ENCODE results near the gene ICAM3.
A peak's percentile ranks its signal among the peaks of the same experiment; 100 is the strongest.

ICAM3 gene

DNA sequence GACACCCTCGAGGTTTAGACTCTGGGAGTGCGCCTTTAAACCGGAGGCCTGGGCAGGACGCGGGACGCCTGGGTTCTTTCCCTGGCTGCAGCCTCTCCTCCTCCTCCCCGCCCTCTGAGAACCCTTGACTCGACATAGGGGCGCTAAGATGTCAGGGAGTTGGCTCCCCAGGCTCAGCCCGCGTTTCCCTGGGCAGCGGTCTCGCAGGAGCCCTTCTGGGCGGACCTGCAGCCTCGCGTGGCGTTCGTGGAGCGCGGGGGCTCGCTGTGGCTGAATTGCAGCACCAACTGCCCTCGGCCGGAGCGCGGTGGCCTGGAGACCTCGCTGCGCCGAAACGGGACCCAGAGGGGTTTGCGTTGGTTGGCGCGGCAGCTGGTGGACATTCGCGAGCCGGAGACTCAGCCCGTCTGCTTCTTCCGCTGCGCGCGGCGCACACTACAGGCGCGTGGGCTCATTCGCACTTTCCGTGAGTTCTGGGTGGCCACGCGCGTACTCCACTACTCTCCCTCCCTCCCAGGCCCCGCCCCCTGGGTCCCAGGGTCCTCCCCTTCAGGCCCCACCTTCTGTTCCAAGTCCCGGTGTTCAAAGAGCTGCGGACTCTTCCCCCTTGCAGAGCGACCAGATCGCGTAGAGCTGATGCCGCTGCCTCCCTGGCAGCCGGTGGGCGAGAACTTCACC, 48.4 kb downstream of the ICAM3 start:
- peak; percentile 43 for DNase-seq

DNA sequence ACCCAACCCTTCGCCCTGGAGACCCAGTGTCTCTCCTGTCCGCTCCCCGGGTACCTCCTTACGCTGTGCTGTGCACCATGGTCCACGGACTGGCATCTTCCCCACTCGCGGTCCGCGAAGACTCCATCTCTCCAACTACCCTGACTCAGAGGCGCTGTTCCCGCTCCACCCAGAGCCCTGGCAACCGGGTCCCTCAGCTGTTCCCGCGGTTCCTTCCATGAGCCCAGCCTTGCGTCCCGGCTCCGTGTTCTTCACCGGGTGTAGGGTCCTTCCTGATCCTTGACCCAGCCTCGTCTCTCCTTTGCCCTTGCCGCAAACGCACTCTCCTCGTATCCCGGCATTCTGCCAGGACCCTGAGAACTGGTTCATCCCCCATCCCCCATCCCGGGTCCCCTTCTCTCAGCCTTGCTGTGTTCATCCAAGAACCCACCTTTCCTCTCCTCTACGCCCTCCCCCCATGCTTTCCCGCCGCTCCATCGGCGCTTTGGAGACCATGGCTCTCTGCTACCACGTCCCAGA, 49.0 kb downstream of the ICAM3 start:
- DNase-seq: no peak

DNA sequence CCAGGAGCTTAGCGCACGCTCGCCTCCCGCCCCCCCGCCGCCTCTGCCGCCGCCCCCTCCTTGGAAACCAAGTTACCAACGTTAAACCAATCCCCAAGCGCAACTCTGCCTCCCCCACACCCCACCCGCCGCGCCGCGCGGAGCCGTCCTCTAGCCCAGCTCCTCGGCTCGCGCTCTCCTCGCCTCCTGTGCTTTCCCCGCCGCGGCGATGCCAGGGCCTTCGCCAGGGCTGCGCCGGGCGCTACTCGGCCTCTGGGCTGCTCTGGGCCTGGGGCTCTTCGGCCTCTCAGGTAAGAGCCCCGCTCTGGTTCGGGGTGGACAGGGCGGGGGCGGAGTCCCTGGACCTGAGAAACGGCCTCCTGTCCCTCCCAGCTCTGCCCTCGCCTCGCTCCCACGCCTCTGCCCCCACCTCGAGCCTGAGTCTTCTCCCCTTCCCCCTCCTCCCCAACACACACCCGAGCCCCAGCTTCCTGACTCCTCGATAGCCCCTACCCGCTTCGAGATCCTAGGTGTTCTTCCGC, 49.5 kb downstream of the ICAM3 start, which contains the start of gene ICAM5:
TSS of gene ICAM5 (plus strand) at position 117 of the 521 bp plus-strand sequence. CDS start at position 209, 92 bp downstream.
- peak; percentile 63 for DNase-seq

DNA sequence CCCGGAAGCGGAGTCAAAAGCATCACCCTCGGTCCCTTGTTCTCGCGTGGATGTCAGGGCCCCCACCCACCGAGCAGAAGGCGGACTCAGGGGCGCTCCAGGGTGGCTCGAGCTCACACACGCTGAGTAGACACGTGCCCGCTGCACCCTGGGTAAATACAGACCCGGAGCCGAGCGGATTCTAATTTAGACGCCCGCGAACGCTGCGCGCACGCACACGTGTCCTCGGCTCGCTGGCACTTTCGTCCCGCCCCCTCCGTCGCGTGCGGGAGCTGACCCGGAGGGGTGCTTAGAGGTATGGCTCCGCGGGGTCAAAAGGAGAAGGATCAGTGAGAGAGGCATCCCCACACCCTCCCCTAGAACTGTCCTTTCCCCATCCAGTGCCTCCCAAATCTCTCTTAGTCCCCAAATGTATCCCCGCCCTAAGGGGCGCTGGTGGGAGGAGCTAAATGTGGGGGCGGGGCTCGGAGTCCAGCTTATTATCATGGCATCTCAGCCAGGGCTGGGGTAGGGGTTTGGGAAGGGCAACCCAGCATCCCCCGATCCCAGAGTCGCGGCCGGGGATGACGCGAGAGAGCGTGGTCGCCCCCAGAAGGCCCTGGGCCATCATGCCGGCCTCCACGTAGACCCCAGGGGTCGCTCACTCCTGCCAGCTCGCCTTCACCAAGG, 50.1 kb downstream of the ICAM3 start:
- peak; percentile 78 for DNase-seq

DNA sequence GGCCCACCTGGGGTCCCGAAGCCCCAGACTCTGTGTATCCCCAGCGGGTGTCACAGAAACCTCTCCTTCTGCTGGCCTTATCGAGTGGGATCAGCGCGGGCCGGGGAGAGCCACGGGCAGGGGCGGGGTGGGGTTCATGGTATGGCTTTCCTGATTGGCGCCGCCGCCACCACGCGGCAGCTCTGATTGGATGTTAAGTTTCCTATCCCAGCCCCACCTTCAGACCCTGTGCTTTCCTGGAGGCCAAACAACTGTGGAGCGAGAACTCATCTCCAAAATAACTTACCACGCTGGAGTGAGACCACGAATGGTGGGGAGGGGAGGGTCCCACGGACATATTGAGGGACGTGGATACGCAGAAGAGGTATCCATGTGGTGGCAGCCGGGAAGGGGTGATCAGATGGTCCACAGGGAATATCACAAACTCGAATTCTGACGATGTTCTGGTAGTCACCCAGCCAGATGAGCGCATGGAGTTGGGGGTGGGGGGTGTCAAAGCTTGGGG, 50.7 kb downstream of the ICAM3 start:
- DNase-seq: peak; percentile 58

DNA sequence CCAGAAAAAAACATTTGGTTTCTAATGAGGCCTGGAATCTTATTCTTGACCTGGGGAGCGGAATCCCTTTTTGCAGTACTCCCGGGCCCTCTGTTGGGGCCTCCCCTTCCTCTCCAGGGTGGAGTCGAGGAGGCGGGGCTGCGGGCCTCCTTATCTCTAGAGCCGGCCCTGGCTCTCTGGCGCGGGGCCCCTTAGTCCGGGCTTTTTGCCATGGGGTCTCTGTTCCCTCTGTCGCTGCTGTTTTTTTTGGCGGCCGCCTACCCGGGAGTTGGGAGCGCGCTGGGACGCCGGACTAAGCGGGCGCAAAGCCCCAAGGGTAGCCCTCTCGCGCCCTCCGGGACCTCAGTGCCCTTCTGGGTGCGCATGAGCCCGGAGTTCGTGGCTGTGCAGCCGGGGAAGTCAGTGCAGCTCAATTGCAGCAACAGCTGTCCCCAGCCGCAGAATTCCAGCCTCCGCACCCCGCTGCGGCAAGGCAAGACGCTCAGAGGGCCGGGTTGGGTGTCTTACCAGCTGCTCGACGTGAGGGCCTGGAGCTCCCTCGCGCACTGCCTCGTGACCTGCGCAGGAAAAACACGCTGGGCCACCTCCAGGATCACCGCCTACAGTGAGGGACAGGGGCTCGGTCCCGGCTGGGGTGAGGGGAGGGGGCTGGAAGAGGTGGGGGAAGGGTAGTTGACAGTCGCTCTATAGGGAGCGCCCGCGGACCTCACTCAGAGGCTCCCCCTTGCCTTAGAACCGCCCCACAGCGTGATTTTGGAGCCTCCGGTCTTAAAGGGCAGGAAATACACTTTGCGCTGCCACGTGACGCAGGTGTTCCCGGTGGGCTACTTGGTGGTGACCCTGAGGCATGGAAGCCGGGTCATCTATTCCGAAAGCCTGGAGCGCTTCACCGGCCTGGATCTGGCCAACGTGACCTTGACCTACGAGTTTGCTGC, 52.4 kb downstream of the ICAM3 start, which contains the start of gene ICAM4:
TSS of gene ICAM4 (plus strand) at position 153 of the 935 bp plus-strand sequence. CDS start at position 211, 58 bp downstream.
- DNase-seq: no peak

DNA sequence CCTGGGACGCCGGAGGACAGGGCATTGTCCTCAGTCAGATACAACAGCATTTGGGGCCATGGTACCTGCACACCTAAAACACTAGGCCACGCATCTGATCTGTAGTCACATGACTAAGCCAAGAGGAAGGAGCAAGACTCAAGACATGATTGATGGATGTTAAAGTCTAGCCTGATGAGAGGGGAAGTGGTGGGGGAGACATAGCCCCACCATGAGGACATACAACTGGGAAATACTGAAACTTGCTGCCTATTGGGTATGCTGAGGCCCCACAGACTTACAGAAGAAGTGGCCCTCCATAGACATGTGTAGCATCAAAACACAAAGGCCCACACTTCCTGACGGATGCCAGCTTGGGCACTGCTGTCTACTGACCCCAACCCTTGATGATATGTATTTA, 54.0 kb downstream of the ICAM3 start:
- no peak for DNase-seq

DNA sequence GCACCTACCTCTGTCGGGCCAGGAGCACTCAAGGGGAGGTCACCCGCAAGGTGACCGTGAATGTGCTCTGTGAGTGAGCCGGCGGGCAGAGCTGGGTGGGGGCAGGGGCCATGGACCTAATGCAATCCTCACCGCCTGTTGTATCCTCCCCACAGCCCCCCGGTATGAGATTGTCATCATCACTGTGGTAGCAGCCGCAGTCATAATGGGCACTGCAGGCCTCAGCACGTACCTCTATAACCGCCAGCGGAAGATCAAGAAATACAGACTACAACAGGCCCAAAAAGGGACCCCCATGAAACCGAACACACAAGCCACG, 54.5 kb downstream of the ICAM3 start:
- DNase-seq: no peak

DNA sequence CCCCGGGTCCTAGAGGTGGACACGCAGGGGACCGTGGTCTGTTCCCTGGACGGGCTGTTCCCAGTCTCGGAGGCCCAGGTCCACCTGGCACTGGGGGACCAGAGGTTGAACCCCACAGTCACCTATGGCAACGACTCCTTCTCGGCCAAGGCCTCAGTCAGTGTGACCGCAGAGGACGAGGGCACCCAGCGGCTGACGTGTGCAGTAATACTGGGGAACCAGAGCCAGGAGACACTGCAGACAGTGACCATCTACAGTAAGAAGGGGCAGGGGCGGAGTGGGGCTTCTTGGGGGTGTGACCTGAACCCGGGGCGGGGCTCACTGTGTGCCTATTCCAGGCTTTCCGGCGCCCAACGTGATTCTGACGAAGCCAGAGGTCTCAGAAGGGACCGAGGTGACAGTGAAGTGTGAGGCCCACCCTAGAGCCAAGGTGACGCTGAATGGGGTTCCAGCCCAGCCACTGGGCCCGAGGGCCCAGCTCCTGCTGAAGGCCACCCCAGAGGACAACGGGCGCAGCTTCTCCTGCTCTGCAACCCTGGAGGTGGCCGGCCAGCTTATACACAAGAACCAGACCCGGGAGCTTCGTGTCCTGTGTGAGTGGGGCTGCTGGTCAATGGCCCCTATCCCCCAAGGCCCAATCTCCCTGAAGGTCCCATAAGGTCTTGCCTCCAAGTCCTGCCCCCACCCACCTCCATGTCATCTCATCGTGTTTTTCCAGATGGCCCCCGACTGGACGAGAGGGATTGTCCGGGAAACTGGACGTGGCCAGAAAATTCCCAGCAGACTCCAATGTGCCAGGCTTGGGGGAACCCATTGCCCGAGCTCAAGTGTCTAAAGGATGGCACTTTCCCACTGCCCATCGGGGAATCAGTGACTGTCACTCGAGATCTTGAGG, 55.1 kb downstream of the ICAM3 start:
- no peak for DNase-seq
